Right hindlimb (tissue), 1 donor: Measurements from ENCODE around the gene SPATS2.
"Not testable (repeated sequence)": the region's sequence is repeated elsewhere in the genome, so short reads cannot be mapped to it uniquely, and the experiment has no call there.

Experiments used
- DNase-seq: peaks from one replicate; pipeline ENCODE4 v3.0.0-alpha.2; 2018

Gene SPATS2

DNA sequence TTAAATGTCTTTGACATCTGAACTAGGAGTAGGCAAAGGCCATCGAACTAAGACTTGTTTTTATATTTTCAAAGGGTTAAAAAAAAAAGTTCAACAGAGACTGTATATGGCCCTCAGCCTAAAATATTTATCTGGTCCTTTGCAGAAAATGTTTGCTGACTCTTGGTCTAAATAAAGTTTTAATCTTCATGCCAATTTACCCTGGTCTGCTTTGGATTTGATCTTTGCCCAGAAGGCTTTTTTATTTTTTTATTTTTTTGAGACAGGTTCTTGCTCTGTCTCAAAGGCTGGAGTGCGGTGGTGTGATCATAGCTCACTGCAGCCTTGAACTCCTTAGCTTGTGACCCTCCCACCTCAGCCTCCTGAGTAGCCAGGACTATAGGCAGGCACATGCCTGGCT is 47.1 kb downstream of the SPATS2 start:
- no peak for DNase-seq

DNA sequence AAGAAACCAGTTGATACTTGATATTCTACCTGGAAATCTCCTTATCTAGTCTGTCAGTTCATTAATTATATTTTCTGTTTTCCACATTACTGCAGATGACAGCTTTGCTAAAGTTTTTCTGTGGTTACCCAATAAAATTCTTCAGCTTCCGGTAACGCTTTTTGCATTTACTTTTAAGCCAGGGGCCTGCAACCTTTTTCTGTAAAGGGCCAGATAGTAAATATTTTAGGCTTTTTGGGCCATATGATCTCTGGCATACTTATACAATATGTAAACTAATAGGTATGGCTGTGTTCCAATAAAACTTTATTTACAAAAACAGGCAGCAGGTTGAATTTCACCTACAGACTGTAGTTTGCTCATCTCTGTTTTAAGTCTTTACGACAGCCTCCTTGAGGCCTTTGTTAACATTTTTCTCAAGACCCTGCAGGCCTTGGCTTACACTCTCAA is 48.3 kb downstream of the SPATS2 start:
- no peak for DNase-seq

DNA sequence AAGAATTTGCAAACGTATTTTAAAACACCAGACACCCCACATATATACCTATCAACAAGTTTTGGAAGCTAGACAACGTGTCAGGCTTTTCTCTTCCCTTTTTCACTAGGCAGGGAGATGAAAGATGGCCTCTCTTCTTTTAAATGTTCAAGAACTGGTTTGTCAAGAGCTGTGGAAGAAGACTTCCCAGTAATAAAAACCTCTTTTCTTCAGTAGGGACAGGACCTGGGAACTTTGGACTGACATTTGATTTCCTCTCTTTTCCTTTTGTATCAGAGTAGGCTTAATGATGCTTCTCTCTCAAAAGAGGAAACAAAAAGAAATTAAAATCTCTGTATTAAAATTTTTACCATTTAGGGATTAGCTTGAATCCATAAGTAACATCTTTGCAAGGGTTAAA is 49.6 kb downstream of the SPATS2 start:
- DNase-seq = no peak

DNA sequence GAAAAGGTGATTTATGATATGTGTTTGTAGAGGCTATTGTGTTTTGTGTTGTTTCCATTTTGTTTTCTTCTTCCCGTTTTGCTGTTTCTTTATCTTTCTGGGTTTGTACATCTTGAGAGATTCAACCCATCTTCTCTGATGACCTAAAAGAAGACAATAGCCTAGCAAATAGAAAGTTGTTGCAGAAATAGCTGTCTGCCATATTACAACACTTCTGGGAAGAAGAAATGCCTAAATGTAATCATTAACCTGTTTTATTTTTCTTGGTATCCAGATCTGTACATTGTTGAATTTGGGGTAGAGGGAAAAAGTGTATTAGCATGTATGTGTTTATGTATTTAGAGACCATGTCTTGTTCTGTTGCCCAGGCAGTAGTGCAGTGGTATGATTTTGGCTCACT is 50.3 kb downstream of the SPATS2 start:
- no peak for DNase-seq

DNA sequence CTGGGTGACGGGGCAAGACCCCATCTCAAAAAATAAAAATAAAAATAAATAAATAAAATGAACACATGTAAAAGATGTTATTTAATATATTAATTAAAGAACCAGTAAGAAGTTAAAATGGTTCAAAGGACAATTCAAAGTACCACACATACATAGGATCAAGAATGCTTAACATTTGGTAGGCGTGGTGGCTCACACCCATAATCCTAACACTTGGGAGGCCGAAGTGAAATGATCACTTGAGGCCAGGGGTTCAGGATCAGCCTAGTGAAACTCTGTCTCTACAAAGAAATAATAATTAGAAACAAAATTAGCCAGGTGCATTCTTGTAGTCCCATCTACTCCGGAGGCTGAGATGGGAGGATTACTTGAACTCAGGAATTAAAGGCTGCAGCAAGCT is 53.3 kb downstream of the SPATS2 start:
- DNase-seq = no peak

DNA sequence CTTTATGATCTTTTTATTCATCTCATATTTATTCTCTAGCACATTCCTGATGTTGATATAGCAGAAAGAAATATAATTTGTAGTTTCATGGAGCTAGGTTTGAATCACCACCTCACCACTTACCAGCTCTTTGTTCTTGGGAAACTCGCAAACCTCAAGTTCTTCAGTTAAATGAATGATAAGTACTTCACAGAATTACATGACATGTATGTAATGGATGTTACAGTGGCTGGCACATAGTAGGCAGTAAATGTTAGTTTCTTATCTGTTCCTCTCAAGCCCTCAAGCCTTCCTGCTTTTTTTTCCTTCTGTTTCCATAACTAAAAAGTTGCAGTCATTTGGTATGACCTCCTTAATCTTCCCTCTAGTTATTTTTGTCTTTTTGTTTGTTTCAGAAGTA is 54.9 kb downstream of the SPATS2 start:
- no peak for DNase-seq

DNA sequence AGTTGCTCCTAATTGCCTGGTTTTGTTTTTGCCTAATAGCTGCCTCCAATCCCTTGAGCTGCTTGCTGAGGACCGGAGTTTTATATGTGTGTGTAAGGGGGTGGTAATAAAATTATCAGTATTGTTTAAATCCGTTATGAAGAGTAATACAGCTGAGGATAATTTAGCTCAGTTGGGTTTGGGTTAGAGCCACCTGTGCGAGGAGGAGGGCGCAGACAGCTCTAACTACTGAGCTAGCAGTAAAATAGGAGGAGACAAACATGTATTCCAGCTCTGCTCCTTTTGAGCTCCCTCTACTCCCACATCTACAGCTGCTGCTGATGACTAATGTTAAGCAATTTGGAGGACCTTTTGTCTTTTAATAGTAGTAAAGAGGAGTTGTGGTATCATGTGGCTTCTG is 61.5 kb downstream of the SPATS2 start:
- no peak for DNase-seq

DNA sequence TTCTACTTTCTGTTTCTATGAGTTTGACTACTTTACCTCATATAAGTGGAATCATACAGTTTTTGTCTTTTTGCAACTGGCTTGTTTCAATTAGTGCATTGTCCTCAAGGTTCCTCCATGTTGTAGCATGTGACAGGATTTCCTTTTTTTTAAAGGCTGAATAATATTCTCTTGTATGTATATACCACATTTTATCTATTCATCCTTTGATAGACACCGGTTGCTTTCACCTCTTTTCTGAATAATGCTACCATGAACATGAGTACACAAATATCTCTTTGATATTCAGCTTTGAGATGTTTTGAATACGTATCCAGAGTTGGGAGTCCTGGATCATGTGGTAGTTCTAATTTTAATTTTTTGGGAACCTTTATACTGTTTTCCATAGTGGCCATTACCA is 65.4 kb downstream of the SPATS2 start:
- DNase-seq = no peak

DNA sequence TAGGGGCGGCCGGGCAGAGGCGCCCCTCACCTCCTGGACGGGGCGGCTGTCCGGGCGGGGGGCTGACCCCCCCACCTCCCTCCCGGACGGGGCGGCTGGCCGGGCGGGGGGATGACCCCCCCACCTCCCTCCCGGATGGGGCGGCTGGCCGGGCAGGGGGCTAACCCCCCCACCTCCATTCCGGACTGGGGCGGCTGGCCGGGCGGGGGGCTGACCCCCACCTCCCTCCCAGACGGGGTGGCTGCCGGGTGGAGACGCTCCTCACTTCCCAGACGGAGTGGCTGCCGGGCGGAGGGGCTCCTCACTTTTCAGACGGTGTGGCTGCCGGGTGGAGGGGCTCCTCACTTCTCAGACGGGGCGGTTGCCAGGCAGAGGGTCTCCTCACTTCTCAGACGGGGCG is 69.5 kb downstream of the SPATS2 start:
- not testable (repeated sequence) for DNase-seq

DNA sequence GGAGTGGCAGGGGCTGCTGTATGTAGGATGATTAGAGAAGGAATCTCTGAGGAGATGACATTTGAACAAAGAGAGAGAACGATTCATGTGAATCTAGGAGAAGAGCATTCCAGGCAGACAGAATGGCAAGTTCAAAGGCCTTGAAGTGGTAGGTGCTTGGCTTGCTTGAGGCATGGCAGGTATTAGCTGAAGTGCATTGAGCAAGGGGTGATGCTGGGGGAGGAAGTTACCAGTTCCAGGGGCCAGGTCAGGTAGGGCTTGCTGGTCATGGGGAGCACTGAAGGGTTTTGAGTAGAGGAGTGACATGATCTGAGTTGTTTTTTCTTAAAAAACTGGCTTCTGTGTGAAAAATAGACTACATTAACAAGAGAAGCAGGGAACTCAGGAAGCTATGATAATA is 71.8 kb downstream of the SPATS2 start:
- DNase-seq = no peak

DNA sequence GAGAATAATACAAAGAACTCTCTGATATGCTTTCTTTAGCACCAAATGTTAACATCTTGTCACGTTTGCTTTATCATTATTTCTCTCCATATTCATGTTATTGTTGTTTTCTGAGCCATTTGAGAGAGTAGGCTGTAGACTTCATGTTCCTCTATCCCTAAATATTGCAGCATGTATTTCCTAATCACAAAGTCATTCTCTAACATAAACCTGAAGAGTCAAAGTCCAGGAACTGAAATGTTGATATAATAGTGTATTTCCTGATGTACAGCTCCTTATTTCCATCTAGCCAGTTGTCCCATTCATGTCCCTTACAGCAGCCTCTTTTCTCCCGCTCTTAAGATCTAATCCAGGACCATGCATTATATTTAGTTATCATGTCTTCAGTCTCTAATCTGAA is 72.8 kb downstream of the SPATS2 start:
- no peak for DNase-seq

DNA sequence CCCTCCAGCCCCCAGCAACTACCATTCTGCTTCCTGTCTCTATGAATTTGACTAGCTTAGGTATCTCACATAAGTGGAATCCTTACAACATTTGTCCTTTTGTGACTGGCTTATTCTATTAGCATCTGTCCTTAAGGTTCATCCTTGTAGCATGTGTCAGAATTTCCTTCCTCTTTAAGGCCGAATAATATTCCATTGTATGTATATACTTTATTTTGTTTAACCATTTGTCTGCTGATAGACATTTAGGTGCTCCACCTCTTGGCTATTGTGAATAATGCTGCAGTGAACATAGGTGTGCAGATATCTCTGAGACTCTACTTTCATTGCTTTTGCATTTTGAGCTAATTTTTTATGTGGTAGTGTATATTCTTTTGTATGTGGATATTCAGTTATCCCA is 75.7 kb downstream of the SPATS2 start:
- no peak for DNase-seq

DNA sequence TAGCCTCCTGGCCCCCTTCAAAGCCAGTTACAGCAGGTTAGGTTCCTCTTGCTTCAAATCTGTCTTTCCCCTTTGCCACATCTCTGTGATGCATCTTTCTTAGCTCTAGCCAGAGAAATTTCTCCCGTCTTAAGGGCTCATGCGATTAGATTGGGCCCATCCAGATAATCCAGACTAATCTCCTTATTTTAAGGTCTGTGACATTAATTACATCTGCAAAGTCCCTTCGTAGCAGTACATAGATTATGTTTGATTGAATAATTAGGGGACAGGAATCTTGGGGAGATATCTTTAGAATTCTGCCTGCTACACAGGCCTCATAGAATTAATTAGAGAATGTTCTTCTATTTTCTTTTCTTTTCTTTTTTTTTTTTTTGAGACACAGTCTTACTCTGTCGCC is 79.3 kb downstream of the SPATS2 start:
- DNase-seq = no peak

DNA sequence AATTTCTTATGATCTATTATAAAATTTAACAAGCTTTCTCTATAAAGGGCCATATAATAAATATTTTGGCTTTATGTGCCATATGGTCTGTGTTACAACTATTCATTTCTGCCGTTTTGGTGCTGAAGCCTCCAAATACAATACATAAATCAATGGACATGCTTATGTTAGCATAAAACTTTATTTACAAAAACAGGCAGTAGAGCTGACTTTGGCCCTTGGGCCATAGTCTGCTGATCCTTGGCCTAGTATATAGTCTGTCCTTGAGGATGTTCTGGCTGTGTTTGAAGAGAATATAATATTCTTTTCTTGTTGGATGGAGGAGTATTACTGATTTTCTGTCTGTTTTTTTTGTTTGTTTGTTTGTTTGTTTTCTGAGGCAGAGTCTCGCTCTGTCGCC is 81.6 kb downstream of the SPATS2 start:
- DNase-seq = no peak

DNA sequence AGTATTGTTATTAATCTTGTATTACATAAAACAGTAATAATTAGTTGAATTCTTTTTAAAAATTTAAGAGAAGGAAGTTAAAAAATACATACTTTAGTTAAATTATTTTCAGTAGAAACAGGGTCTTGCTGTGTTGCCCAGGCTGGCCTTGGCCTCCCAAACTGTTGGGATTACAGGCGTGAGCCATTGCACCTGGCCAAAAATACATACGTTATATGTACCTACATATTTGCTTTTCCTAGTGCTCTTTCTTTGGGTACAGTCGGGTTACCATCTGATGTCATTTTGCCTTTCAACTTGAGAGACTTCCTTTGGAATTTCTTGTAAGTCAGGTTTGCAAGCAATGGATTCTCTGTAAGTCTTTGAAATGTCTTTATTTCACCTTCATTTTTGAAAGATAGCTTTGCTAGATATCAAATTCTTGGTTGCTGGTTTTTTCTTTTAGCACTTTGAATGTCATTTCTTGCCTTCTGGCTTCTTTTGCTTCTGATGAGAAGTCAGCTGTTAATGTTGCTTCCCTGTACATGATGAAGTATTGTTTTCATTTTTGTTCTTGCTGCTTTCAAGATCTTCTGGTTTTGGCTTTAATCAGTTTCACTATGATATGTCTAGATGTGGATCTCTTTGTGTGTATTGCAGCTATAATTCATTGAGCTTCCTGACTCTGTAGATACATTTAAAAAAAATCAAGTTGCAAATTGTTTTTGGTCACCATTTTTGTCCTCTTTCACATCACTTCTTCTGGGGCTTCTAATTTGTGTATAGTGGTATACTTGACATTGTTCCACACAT is 84.4 kb downstream of the SPATS2 start:
- DNase-seq = no peak

DNA sequence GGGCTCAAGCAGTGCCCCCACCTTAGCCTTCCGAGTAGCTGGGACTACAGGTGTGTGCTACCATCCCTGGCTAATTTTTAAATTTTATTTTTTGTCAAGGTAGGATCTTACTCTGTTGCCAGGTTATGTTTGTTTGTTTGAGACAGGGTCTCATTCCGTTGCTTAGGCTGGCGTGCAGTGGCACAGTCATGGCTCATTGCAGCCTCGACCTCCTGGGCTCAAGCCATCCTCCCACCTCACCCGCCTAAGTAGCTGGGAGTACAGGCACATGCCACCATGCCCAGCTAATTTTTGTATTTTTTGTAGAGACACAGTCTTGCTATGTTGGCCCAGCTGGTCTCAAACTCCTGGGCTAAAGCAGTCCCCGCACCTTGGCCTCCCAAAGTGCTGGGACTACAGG is 88.2 kb downstream of the SPATS2 start:
- no peak for DNase-seq

DNA sequence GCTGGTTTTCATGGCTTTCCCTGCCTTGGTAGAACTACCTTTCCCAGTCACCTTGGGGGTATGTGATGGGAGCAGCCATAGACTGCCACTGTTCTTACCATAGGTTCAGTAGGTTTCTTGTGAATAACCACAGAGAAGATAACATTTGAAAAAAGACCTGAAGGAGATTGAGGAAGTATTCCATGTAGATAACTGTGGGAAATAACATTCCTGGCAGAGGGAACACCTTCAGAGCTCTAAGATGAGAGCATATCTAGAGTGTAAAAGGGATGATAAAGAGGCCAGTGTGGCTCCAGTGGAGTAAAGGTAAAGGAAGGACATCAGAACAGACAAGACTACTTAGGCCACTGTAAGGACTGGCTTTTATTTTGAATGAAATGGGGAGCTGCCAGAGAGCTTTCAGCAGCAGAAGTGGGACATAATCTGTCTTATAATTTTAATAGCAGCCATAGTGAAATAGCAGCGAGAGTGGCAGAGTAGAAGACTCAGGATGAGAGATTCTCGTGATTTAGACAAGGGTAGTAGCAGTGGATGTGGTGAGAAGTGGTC is 88.9 kb downstream of the SPATS2 start:
- DNase-seq = no peak

DNA sequence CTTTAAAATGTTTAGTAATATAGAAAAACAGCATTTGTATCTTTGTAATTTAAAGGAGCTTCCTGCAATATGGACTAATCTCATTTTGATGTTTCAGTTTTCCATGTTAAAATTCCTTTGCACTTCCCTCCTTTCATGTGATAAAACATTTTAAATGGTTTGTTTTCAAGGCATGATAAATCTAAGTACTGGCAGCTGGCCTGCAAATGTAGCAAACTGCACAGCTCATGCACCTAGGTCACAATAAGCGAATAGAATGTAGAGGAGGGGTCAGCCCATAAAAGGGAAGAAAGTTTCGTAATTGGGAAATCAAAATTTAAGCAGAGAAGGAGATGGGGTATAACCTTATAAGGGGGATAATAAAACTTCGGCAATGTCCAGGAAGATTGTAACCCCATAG is 91.6 kb downstream of the SPATS2 start:
- DNase-seq = no peak

DNA sequence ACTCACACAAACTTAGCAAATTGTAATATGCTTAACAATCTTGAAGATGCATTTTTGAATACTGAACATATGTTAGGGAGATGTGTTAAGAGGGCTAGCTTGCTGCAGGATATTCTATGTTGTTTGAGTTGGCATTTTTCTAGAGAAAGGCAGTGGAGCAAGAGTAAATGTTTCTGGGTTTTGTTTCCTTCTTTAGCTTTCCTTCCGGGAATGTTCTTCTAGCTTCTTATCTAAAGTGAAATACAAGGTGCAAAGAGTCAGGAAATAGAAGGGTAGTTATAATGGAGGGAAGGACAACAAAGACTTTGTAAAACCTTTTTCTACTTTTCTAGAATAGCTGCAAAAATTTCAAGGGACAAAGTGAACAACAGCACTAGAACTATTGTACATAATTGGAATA is 94.0 kb downstream of the SPATS2 start:
- DNase-seq = no peak

DNA sequence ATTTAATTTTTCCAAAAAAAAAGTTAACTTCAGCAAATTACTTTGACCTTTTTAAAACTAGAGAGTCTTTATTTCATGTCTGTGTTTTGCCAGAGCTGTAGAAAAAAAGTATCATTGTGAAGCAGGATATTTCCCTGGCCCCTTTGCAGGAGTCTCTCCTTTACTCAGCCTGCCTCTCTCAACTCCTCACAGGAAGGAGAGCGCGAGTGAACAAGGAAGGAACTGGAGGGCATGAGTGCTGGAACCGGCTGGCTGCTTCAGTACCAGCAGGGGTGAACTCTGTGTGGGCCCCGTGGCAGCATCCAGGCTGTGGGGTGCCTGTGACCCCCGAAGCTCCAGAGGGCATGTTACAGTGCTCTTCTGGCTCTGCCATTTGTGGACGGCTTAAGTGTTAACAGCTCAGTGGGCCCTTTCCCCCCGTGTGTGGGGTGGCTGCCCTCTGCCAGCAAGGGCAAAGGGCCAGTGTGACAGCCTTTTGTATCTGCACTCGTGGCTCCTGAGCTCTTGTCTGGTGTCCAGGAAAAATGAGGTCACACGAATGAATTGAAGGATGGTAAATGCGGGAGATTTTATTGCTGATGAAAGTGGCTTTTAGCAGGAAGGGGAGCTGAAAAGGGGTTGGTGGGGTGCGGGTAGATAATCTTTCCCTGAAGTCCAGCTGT is 95.0 kb downstream of the SPATS2 start:
- DNase-seq = no peak

DNA sequence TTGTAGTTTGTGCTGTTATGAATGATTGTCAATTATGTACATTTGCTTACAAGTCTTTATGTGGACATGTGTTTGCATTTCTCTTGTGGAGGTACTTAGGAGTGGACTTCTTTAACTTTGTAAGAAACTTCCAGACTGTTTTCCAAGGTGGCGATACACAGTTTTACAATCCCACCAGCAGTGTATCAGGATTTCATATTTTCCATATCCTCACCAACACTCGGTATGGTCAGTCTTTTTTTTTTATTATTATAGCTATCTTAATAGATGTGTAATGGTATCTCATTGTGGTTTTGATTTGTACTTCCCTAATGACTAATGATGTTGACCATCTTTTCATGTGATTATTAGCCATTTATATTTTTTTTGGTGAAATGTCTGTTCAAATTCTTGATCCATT is 97.9 kb downstream of the SPATS2 start:
- no peak for DNase-seq

DNA sequence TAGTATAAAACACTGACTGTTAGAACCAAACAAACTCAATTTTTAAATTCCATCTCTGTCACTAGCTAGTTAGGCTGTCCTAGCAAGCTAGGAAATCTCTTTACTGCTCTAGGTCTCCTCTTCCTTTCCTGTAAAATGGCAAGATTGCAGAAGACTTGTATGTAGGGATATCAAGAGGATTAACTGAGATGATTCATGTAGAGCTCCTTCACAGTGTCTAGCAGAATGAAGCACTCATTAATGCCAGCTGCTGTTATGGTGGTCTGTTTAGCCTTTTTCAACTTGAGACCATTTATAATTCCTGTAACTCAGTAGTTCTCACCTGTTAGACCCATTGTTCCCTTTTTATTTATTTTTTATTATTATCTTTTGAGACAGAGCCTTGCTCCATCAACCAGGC is 103.7 kb downstream of the SPATS2 start:
- DNase-seq = no peak

DNA sequence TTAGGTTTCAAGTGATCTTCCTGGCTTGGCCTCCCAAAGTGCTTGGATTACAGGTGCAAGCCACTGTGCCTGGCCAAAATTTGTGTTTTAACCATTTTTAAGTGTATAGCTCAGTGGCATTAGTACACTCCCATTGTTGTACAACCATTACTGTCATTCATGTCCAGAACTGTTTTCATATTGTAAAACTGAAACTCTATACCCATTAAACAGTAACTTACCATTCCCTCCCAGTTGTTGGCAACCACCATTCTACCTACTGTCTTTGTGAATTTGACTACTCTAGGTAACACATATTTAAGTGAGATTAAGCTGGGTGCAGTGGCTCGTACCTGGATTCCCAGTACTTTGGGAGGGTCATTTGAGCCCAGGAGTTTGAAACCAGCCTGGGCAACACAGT is 104.3 kb downstream of the SPATS2 start:
- DNase-seq = no peak

DNA sequence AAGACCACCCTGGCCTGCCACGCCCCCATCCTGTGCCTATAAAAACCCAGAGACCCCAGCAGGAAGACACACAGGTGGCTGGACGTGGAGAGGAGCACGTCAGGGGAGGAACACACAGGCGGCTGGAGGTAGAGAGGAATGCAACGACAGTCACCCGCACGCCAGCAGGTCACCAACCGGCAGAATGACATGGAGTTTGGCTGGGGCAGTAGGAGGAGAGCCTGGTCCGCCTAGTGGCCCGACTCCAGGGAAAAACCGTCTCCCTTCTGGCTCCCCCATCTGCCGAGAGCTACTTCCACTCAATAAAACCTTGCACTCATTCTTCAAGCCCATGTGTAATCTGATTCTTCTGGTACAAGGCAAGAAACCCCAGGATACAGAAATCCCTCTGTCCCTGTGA is 108.8 kb downstream of the SPATS2 start:
- DNase-seq = no peak
